DND-41 (cell line): ENCODE data around the gene PRR14L.

Experiments
- CTCF ChIP-seq: IDR thresholded peaks from 2 replicates; pipeline ENCODE4 v1.5.1; 2012; ENCODE audit warnings: borderline replicate concordance, low read length, moderate library complexity, mild to moderate bottlenecking; ENCODE audit not compliant: poor library complexity, severe bottlenecking; ENCODE audit errors: extremely low read depth
- EZH2 ChIP-seq: IDR thresholded peaks from 3 replicates; pipeline ENCODE4 v1.6.1; 2012; ENCODE audit warnings: borderline replicate concordance, low read depth, mild to moderate bottlenecking, moderate library complexity, low read length, inconsistent platforms; ENCODE audit not compliant: severe bottlenecking

- TF ChIP-seq CTCF (no peak), EZH2 (no peak)
Measured at GRCh38 chr22:31707519-31707918, 42.4 kb downstream of the PRR14L start.
